Keratinocyte (primary cell): Measurements from ENCODE around the gene OR6N2. TPM values are rescaled to one million over a fixed set of nuclear protein-coding genes. Genes with fewer than 3 reads are reported as not detected.

Experiments
- DNase-seq: peaks from one replicate; pipeline ENCODE4 v3.0.0-alpha.2; 2011; ENCODE audit warnings: low read depth, missing footprints, low spot score
- FAIRE-seq: peaks from 2 replicates; lab custom pipeline; 2011; peaks lifted over from hg19 to GRCh38; lab: Jason Lieb, UNC
- H2AFZ ChIP-seq: 2 replicates; pipeline ENCODE4 v1.6.0; 2012; ENCODE audit warnings: low read length, control low read depth, inconsistent platforms; ENCODE audit not compliant: control insufficient read depth
- H3K27ac ChIP-seq: 2 replicates; pipeline ENCODE4 v1.5.1; 2011; ENCODE audit warnings: low read length; ENCODE audit not compliant: control insufficient read depth, insufficient read depth
- H3K27me3 ChIP-seq: 3 replicates; pipeline ENCODE4 v1.6.0; 2011; ENCODE audit warnings: low read length; ENCODE audit not compliant: control insufficient read depth, insufficient read depth; ENCODE audit errors: extremely low read depth
- H3K36me3 ChIP-seq, 2 experiments: 2 replicates in 1 of 2; 3 replicates in 1 of 2; pipeline ENCODE4 v1.5.1; 2011; ENCODE audit warnings: low read length in 2 of 2, mild to moderate bottlenecking in 1 of 2; ENCODE audit not compliant: control insufficient read depth in 2 of 2, insufficient read depth in 2 of 2; ENCODE audit errors: extremely low read depth in 1 of 2
- H3K4me1 ChIP-seq: 3 replicates; pipeline ENCODE4 v1.5.1; 2011; ENCODE audit warnings: low read length; ENCODE audit not compliant: control insufficient read depth, insufficient read depth; ENCODE audit errors: extremely low read depth
- H3K4me2 ChIP-seq: 3 replicates; pipeline ENCODE4 v1.6.0; 2011; ENCODE audit warnings: low read depth, low read length; ENCODE audit not compliant: control insufficient read depth, insufficient read depth; ENCODE audit errors: extremely low read depth
- H3K4me3 ChIP-seq, 3 experiments: fragments of 200-600 bp in 1 of 3; sonication (generic) in 1 of 3; 2 replicates in 2 of 3; 3 replicates in 1 of 3; pipeline ENCODE4 v1.5.1; 2011 to 2016; ENCODE audit warnings: low read length in 3 of 3, mild to moderate bottlenecking in 3 of 3, control low read depth in 2 of 3, inconsistent platforms in 1 of 3, low read depth in 1 of 3, mixed read lengths in 1 of 3, mixed run types in 1 of 3, moderate library complexity in 1 of 3; ENCODE audit not compliant: control insufficient read depth in 2 of 3, insufficient read depth in 2 of 3; ENCODE audit errors: extremely low read depth in 1 of 3
- H3K79me2 ChIP-seq: 2 replicates; pipeline ENCODE4 v1.6.0; 2012; ENCODE audit warnings: low read length; ENCODE audit not compliant: control insufficient read depth, insufficient read depth
- H3K9ac ChIP-seq: 3 replicates; pipeline ENCODE4 v1.6.0; 2011; ENCODE audit warnings: low read length; ENCODE audit not compliant: control insufficient read depth, insufficient read depth; ENCODE audit errors: extremely low read depth
- H3K9me1 ChIP-seq: 3 replicates; pipeline ENCODE4 v1.6.0; 2011; ENCODE audit warnings: low read length; ENCODE audit not compliant: control insufficient read depth, insufficient read depth; ENCODE audit errors: extremely low read depth
- H3K9me3 ChIP-seq: 2 replicates; pipeline ENCODE4 v1.5.1; 2012; ENCODE audit warnings: low read depth, low read length; ENCODE audit not compliant: control insufficient read depth
- H4K20me1 ChIP-seq: 3 replicates; pipeline ENCODE4 v1.6.0; 2011; ENCODE audit warnings: low read length; ENCODE audit not compliant: control insufficient read depth, insufficient read depth; ENCODE audit errors: extremely low read depth
- EZH2 ChIP-seq: IDR thresholded peaks from one replicate; pipeline ENCODE4 v1.6.1; 2012; ENCODE audit warnings: inconsistent platforms, mild to moderate bottlenecking, low read length, moderate library complexity
- dilution Hi-C: fragments of 300-500 bp; cut with MboI; formaldehyde crosslinking; loops from one replicate; pipeline ENCODE4 v1.7.0; 2020; ENCODE audit warnings: low sequenced_read_pairs; ENCODE audit not compliant: extremely low pct_ligation_motif_present
- polyA plus RNA-seq, 5 experiments: library from polyadenylated mRNA; depleted of rRNA in 3 of 5; stranded (reverse) in 3 of 5; stranded (forward) in 1 of 5; unstranded in 1 of 5; fragments of >200 nt; gene quantifications; 1 replicate in 1 of 5; 2 replicates in 3 of 5; 3 replicates in 1 of 5; pipeline versions ENCODE4 v1.2.1 to v1.2.3, GENCODE V29; 2011 to 2012; ENCODE audit warnings: missing spikeins in 2 of 5, low read depth in 1 of 5, low replicate concordance in 1 of 5
- TF ChIP-seq, protein P1 (sequence below), 3 experiments: IDR thresholded peaks in 1 of 3; conservative IDR thresholded peaks in 1 of 3; optimal IDR thresholded peaks in 1 of 3; 2 replicates in 2 of 3; 3 replicates in 1 of 3; pipeline versions ENCODE3 to v1.5.1; 2011; ENCODE audit warnings: low read length in 3 of 3, mild to moderate bottlenecking in 3 of 3, moderate library complexity in 2 of 3, control low read depth in 1 of 3, inconsistent platforms in 1 of 3; ENCODE audit not compliant: insufficient read depth in 2 of 3; ENCODE audit errors: extremely low read depth in 1 of 3

The OR6N2 gene
- polyA plus RNA-seq, 1 donor (not counting 4 experiments of a cell fraction or from before 2014, with no cell fraction given) = not detected

DNA sequence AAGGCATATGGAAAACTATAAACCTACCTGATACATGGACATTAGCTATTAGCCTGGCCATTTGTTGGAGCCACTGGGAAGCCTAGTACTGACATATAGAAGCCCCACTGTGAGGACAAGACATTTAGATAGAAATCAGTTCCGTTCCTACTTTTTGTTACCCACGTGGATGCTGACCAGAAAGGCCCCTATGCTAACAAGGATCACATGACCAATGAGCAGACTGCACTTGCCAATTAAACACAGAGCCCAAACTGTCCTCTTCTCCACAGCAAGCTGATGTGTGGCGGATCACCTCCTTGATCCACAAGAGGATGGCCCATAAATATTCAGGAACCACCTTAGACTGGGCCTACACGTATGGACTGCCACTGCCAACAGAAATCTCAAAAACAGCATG, 49.3 kb downstream of the OR6N2 start:
- H3K9me3 ChIP-seq = no peaks in the 10 kb centered on the region
- H3K9ac ChIP-seq = no peak overlapping the region
- DNase-seq = no peak
- H3K4me1 ChIP-seq = no peaks in the 10 kb centered on the region
- H3K4me2 ChIP-seq = no peak overlapping the region
- dilution Hi-C loops = no loop called here
- no peaks in the 10 kb centered on the region for H3K27me3 ChIP-seq
- H3K79me2 ChIP-seq = no peaks in the 10 kb centered on the region
- H3K4me3 ChIP-seq = no peak overlapping the region
- H2AFZ ChIP-seq = no peak overlapping the region
- no peaks in the 10 kb centered on the region for H3K36me3 ChIP-seq
- no peaks in the 10 kb centered on the region for H4K20me1 ChIP-seq
- no peak overlapping the region for H3K27ac ChIP-seq
- no peak for FAIRE-seq
- TF ChIP-seq, protein P1, sequence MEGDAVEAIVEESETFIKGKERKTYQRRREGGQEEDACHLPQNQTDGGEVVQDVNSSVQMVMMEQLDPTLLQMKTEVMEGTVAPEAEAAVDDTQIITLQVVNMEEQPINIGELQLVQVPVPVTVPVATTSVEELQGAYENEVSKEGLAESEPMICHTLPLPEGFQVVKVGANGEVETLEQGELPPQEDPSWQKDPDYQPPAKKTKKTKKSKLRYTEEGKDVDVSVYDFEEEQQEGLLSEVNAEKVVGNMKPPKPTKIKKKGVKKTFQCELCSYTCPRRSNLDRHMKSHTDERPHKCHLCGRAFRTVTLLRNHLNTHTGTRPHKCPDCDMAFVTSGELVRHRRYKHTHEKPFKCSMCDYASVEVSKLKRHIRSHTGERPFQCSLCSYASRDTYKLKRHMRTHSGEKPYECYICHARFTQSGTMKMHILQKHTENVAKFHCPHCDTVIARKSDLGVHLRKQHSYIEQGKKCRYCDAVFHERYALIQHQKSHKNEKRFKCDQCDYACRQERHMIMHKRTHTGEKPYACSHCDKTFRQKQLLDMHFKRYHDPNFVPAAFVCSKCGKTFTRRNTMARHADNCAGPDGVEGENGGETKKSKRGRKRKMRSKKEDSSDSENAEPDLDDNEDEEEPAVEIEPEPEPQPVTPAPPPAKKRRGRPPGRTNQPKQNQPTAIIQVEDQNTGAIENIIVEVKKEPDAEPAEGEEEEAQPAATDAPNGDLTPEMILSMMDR (optimal IDR thresholded peaks at IDR 0.05 in 1 of 3, IDR thresholded peaks at IDR 0.05 in 1 of 3, conservative IDR thresholded peaks at IDR 0.05 in 1 of 3; ENCODE audit: extremely low read depth in 1 of 3, insufficient read depth in 2 of 3, low read length in 3 of 3) = no peak
- H3K9me1 ChIP-seq = no peaks in the 10 kb centered on the region

DNA sequence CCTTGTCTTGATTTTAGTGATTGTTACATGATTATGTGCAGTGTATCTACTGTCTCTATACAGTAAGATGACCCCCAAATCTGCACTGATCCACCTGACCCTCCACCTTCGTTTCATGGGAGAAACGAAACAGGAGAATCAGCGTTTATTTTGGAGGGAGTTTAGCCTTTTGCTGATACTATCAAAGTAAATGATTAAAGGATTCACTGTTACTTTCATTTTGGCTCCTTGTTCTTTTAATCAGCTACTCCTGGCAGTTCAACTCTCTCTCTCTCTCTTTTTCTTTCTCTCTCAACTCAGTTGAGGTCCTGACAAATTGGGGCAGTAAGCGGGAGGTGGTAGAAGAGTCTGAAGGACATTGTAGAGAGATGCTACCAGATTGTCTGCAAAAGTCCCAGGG, 50.6 kb downstream of the OR6N2 start:
- H3K4me3 ChIP-seq = no peak overlapping the region

More for the DNA sequence above, 50.6 kb downstream of the OR6N2 start:
- Histone ChIP-seq H3K4me2 (no peak overlapping the region), H3K27me3 (no peaks in the 10 kb centered on the region), H3K79me2 (no peaks in the 10 kb centered on the region), H3K4me1 (no peaks in the 10 kb centered on the region), H3K9ac (no peak overlapping the region), H3K36me3 (no peaks in the 10 kb centered on the region), H3K9me1 (no peaks in the 10 kb centered on the region), H3K9me3 (no peaks in the 10 kb centered on the region), H2AFZ (no peak overlapping the region), H4K20me1 (no peaks in the 10 kb centered on the region), H3K27ac (no peak overlapping the region)
- no peak for FAIRE-seq
- no peak for DNase-seq
- dilution Hi-C loops = no loop called here
- TF ChIP-seq, protein P1 (optimal IDR thresholded peaks at IDR 0.05 in 1 of 3, IDR thresholded peaks at IDR 0.05 in 1 of 3, conservative IDR thresholded peaks at IDR 0.05 in 1 of 3; ENCODE audit: extremely low read depth in 1 of 3, insufficient read depth in 2 of 3, low read length in 3 of 3) = no peak
- TF ChIP-seq EZH2 = no peak
